K562 (cell line): ENCODE data around the gene MEF2D. TPM values are rescaled to one million over a fixed set of nuclear protein-coding genes. Genes with fewer than 3 reads are reported as not detected.

Source experiments
- ATAC-seq: fragments of 200-7000 bp; cut with Tn5 transposase; 3 replicates; pipeline ENCODE4 v1.9.1; 2020; ENCODE audit warnings: moderate library complexity
- BruUV-seq: library from RNA; stranded (reverse); fragments of 400-500 nt; replicated peaks from 2 replicates; lab custom pipeline; 2021; lab: Mats Ljungman, UMichigan
- CTCF ChIA-PET: fragments of 300-600 bp; formaldehyde crosslinking; extraction: SDS; loops from one replicate; lab custom pipeline; 2021; ENCODE audit warnings: low intra/inter-chr PET ratio; lab: Yijun Ruan, JAX
- POLR2A ChIA-PET: fragments of 300-600, 350-650 bp; sonication (Branson Sonifier 250); formaldehyde crosslinking; extraction: SDS; loops from one replicate; lab custom pipeline; 2021; ENCODE audit warnings: antibody characterized with exemption, inconsistent platforms; lab: Yijun Ruan, JAX
- DNase-seq, 4 experiments: peaks; one replicate each; pipeline versions ENCODE4 v3.0.0 to v3.0.0-alpha.2; 2011 to 2018; ENCODE audit warnings: low spot score in 3 of 4, mixed read lengths in 3 of 4; ENCODE audit errors: extremely low read depth in 1 of 4
- FAIRE-seq: peaks from 2 replicates; lab custom pipeline; 2011; peaks lifted over from hg19 to GRCh38; lab: Jason Lieb, UNC
- H2AFZ ChIP-seq: 2 replicates; pipeline ENCODE4 v1.6.0; 2011; ENCODE audit warnings: low read depth, low read length, control low read depth, inconsistent platforms
- H3K27ac ChIP-seq: fragments of 200-600 bp; 3 replicates; pipeline ENCODE4 v1.8.0; 2011; ENCODE audit warnings: low read depth, mild to moderate bottlenecking, control low read depth, inconsistent platforms, low read length, moderate library complexity, mixed read lengths; ENCODE audit errors: extremely low read depth
- H3K27me3 ChIP-seq, 2 experiments: fragments of 300-600 bp in 1 of 2; 2 replicates in 1 of 2; 3 replicates in 1 of 2; pipeline versions ENCODE4 v1.6.0 to v1.8.0; 2011; ENCODE audit warnings: inconsistent platforms in 2 of 2, low read length in 2 of 2, mild to moderate bottlenecking in 1 of 2, mixed read lengths in 1 of 2, moderate library complexity in 1 of 2; ENCODE audit not compliant: control insufficient read depth in 2 of 2, insufficient read depth in 2 of 2
- H3K36me3 ChIP-seq: fragments of 300-600 bp; 3 replicates; pipeline ENCODE4 v1.8.0; 2011; ENCODE audit warnings: mild to moderate bottlenecking, low read length, inconsistent platforms; ENCODE audit not compliant: control insufficient read depth, insufficient read depth
- H3K4me1 ChIP-seq, 2 experiments: fragments of 200-600 bp in 1 of 2; replicated peaks in 1 of 2; 2 replicates in 1 of 2; 3 replicates in 1 of 2; pipeline versions ENCODE4 v1.5.1 to v1.8.0; 2011; ENCODE audit warnings: inconsistent platforms in 2 of 2, low read length in 2 of 2, mild to moderate bottlenecking in 1 of 2, mixed read lengths in 1 of 2, moderate library complexity in 1 of 2; ENCODE audit not compliant: control insufficient read depth in 2 of 2, insufficient read depth in 2 of 2
- H3K4me2 ChIP-seq: 2 replicates; pipeline ENCODE4 v1.6.1; 2011; ENCODE audit warnings: low read length, control low read depth, inconsistent platforms, mixed read lengths; ENCODE audit not compliant: insufficient read depth
- H3K4me3 ChIP-seq: fragments of 200-600 bp; sonication (generic), shearing (Covaris generic); 2 replicates; pipeline ENCODE4 v1.5.1; 2016; ENCODE audit warnings: control low read depth, inconsistent platforms
- H3K79me2 ChIP-seq: fragments of 200-600 bp; 3 replicates; pipeline ENCODE4 v1.8.0; 2011; ENCODE audit warnings: low read length, inconsistent platforms; ENCODE audit not compliant: control insufficient read depth, insufficient read depth
- H3K9ac ChIP-seq, 2 experiments: 2 replicates each; pipeline versions ENCODE4 v1.6.0 to v1.6.1; 2011; ENCODE audit warnings: low read depth in 2 of 2, low read length in 2 of 2, control low read depth in 1 of 2, inconsistent platforms in 1 of 2, mild to moderate bottlenecking in 1 of 2, mixed read lengths in 1 of 2; ENCODE audit not compliant: insufficient read depth in 1 of 2
- H3K9me1 ChIP-seq: one replicate; pipeline ENCODE4 v1.6.0; 2011; ENCODE audit warnings: inconsistent platforms, mild to moderate bottlenecking, low read length, moderate library complexity; ENCODE audit not compliant: control insufficient read depth, insufficient read depth
- H3K9me3 ChIP-seq: replicated peaks from 2 replicates; pipeline ENCODE4 v1.5.1; 2011; ENCODE audit warnings: low read depth, low read length, inconsistent platforms; ENCODE audit not compliant: control insufficient read depth, insufficient read depth
- H4K20me1 ChIP-seq: replicated peaks from 2 replicates; pipeline ENCODE4 v1.6.1; 2011; ENCODE audit warnings: low read length, inconsistent platforms, mixed read lengths; ENCODE audit not compliant: control insufficient read depth, insufficient read depth
- DPF2 ChIP-seq: fragments of 450-650 bp; IDR thresholded peaks from 2 replicates; pipeline ENCODE4 v1.6.1; 2016
- ETS1 ChIP-seq: conservative IDR thresholded peaks from 2 replicates; pipeline ENCODE4 v1.6.1; 2011; ENCODE audit warnings: low read depth, mild to moderate bottlenecking, low read length; ENCODE audit not compliant: control insufficient read depth
- FOXK1 ChIP-seq: sonication (generic); formaldehyde crosslinking; IDR thresholded peaks from 2 replicates; pipeline ENCODE4 v1.8.0; 2022; ENCODE audit warnings: missing genetic modification reagents, mild to moderate bottlenecking, borderline replicate concordance
- HDAC2 ChIP-seq: fragments of 450-650 bp; IDR thresholded peaks from 2 replicates; pipeline ENCODE4 v1.6.1; 2016; ENCODE audit warnings: mild to moderate bottlenecking
- HIVEP1 ChIP-seq: fragments of 250-450 bp; sonication (Bioruptor Pico); IDR thresholded peaks from 2 replicates; pipeline ENCODE4 v1.4.0; 2020; ENCODE audit warnings: mild to moderate bottlenecking
- LCOR ChIP-seq: sonication (generic); formaldehyde crosslinking; IDR thresholded peaks from 2 replicates; pipeline ENCODE4 v1.8.0; 2022; ENCODE audit warnings: mild to moderate bottlenecking, missing genetic modification reagents
- LEF1 ChIP-seq: fragments of 450-650 bp; IDR thresholded peaks from 2 replicates; pipeline ENCODE4 v1.6.1; 2016; ENCODE audit warnings: mild to moderate bottlenecking
- MYC ChIP-seq, 2 experiments: fragments of 250-450 bp in 1 of 2; sonication (Bioruptor Pico) in 1 of 2; IDR thresholded peaks; 2 replicates each; pipeline versions ENCODE4 v1.5.1 to v1.6.1; 2012 to 2021; ENCODE audit warnings: low read depth in 2 of 2, borderline replicate concordance in 1 of 2, improper control_type of control experiment in 1 of 2, low read length in 1 of 2, mild to moderate bottlenecking in 1 of 2, moderate library complexity in 1 of 2
- RBM22 ChIP-seq: fragments of 200-400 bp; formaldehyde crosslinking; IDR thresholded peaks from 2 replicates; pipeline ENCODE4 v1.6.1; 2018; ENCODE audit warnings: low read length, low read depth; ENCODE audit not compliant: poor library complexity, severe bottlenecking
- SMARCA4 ChIP-seq: fragments of 450-650 bp; IDR thresholded peaks from 2 replicates; pipeline ENCODE4 v1.6.1; 2016
- ZNF24 ChIP-seq: fragments of 450-650 bp; IDR thresholded peaks from 2 replicates; pipeline ENCODE4 v1.6.1; 2016
- WGBS: fragments of 100-300 bp; shearing (Covaris generic); methylation state at CpG from one replicate; pipeline ENCODE4 v1.1.6; 2016; ENCODE audit warnings: low coverage, mixed read lengths; ENCODE audit not compliant: insufficient coverage; ENCODE audit errors: missing lambda C conversion rate; 5-methylcytosine and 5-hydroxymethylcytosine counted together
- in situ Hi-C: fragments of 300-500 bp; cut with MboI; formaldehyde crosslinking; loops from 4 replicates; pipeline ENCODE4 v1.15.0; 2018; ENCODE audit warnings: inconsistent platforms, mixed read lengths
- intact Hi-C: fragments of 100-400 bp; cut with micrococcal nuclease; formaldehyde crosslinking; loops from 2 replicates; pipeline ENCODE4 v1.14.2; 2022
- polyA plus RNA-seq, 8 experiments: library from polyadenylated mRNA; depleted of rRNA in 4 of 8; stranded (reverse) in 5 of 8; unstranded in 3 of 8; fragments of >200 nt; fragmentation: Nextera tagmentation in 2 of 8; fragmentation: Illumina TruSeq in 1 of 8; extraction: Ambion mirVana in 2 of 8; extraction: Trizol in 1 of 8; gene quantifications; 2 replicates each; pipeline versions ENCODE4 v1.2.1 to v1.2.3, GENCODE V29; 2011 to 2014; ENCODE audit warnings: inconsistent platforms in 1 of 8, missing spikeins in 1 of 8
- total RNA-seq, 7 experiments: library from RNA; depleted of rRNA in 6 of 7; stranded (reverse); fragments of >200 nt in 6 of 7; fragmentation: Illumina TruSeq in 2 of 7; extraction: Trizol in 2 of 7; gene quantifications; 2 replicates each; pipeline versions ENCODE4 v1.2.1 to v1.2.3, GENCODE V29; 2011 to 2021; ENCODE audit warnings: low replicate concordance in 1 of 7
- TF ChIP-seq, protein P1 (sequence below): sonication (generic); formaldehyde crosslinking; IDR thresholded peaks from 2 replicates; pipeline ENCODE4 v1.8.0; 2023; ENCODE audit warnings: missing genetic modification reagents, mild to moderate bottlenecking, borderline replicate concordance

The MEF2D gene
- total and polyA plus RNA-seq, 9 of the 15 experiments (the other 6 are each of a cell fraction or from before 2014, with no cell fraction given) = 0.10 to 19.5 (median 2.6) TPM

- POLR2A ChIA-PET = interaction anchor here (0.6 kb wide), 1 partner anchor 183 kb away, joined by 3 read pairs; no protein-coding TSS in a partner anchor
- Histone ChIP-seq H2AFZ (no peak overlapping the region), H3K79me2 (no peaks in the 10 kb centered on the region), H3K9ac (no peak overlapping the region), H4K20me1 (no peaks in the 10 kb centered on the region; the same call in 1 of the 2 replicates), H3K4me1 (peaks cover 0 to 8% of the 10 kb centered on the region in 2 experiments; a peak in 3 of 5 replicates), H3K9me1 (no peaks in the 10 kb centered on the region), H3K36me3 (peaks cover 29% of the 10 kb centered on the region; the same call in 2 of the 3 replicates), H3K27ac (no peak overlapping the region), H3K27me3 (no peaks in the 10 kb centered on the region), H3K4me3 (no peak overlapping the region), H3K4me2 (no peak overlapping the region), H3K9me3 (no peaks in the 10 kb centered on the region)
- in situ Hi-C loops = no loop called here
- 86% methylated on average over 9 of the region's 18 CpGs for WGBS
- no TSS peak for BruUV-seq
- ATAC-seq = no peak
- no peak for FAIRE-seq
- CTCF ChIA-PET = no interaction called here
- intact Hi-C loops = no loop called here
- TF ChIP-seq MYC (IDR thresholded peaks at IDR 0.05; ENCODE audit: low read depth, low read length) = no peak
- TF ChIP-seq MYC (CRISPR knock-in tag; IDR thresholded peaks at IDR 0.05; ENCODE audit: borderline replicate concordance, low read depth) = no peak
- no peak for TF ChIP-seq SMARCA4
- TF ChIP-seq DPF2 = no peak
- no peak for TF ChIP-seq ETS1
- no peak for TF ChIP-seq LCOR (CRISPR knock-in tag)
- TF ChIP-seq FOXK1 (CRISPR knock-in tag) = no peak
- TF ChIP-seq HDAC2 = no peak
- TF ChIP-seq, protein P1, sequence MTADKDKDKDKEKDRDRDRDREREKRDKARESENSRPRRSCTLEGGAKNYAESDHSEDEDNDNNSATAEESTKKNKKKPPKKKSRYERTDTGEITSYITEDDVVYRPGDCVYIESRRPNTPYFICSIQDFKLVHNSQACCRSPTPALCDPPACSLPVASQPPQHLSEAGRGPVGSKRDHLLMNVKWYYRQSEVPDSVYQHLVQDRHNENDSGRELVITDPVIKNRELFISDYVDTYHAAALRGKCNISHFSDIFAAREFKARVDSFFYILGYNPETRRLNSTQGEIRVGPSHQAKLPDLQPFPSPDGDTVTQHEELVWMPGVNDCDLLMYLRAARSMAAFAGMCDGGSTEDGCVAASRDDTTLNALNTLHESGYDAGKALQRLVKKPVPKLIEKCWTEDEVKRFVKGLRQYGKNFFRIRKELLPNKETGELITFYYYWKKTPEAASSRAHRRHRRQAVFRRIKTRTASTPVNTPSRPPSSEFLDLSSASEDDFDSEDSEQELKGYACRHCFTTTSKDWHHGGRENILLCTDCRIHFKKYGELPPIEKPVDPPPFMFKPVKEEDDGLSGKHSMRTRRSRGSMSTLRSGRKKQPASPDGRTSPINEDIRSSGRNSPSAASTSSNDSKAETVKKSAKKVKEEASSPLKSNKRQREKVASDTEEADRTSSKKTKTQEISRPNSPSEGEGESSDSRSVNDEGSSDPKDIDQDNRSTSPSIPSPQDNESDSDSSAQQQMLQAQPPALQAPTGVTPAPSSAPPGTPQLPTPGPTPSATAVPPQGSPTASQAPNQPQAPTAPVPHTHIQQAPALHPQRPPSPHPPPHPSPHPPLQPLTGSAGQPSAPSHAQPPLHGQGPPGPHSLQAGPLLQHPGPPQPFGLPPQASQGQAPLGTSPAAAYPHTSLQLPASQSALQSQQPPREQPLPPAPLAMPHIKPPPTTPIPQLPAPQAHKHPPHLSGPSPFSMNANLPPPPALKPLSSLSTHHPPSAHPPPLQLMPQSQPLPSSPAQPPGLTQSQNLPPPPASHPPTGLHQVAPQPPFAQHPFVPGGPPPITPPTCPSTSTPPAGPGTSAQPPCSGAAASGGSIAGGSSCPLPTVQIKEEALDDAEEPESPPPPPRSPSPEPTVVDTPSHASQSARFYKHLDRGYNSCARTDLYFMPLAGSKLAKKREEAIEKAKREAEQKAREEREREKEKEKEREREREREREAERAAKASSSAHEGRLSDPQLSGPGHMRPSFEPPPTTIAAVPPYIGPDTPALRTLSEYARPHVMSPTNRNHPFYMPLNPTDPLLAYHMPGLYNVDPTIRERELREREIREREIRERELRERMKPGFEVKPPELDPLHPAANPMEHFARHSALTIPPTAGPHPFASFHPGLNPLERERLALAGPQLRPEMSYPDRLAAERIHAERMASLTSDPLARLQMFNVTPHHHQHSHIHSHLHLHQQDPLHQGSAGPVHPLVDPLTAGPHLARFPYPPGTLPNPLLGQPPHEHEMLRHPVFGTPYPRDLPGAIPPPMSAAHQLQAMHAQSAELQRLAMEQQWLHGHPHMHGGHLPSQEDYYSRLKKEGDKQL (CRISPR knock-in tag) = no peak
- no peak for TF ChIP-seq HIVEP1 (CRISPR knock-in tag)
- TF ChIP-seq ZNF24 = no peak
- TF ChIP-seq RBM22 = no peak
- no peak for TF ChIP-seq LEF1
- DNase-seq = no peak
Observed at GRCh38 chr1:156467906-156468305, 32.7 kb downstream of the MEF2D start.
